ENCODE data around the gene SUPT20HL1.

- TF ChIP-seq CTCF (IDR thresholded peaks at IDR 0.05; ENCODE audit: low read length) (peak; percentile 58), EZH2 (IDR thresholded peaks at IDR 0.05; ENCODE audit: borderline replicate concordance, low read length) (no peak)
Measured at GRCh38 chrX:24371391-24371972, 11.0 kb downstream of the SUPT20HL1 start.
